Superior temporal gyrus (tissue), 1 donor: ENCODE results near the gene TNFAIP1.

Experiments used
- DNase-seq: peaks from one replicate; pipeline ENCODE4 v3.0.0-alpha.2; 2016; ENCODE audit errors: extremely low spot score

Gene TNFAIP1

GRCh38 chr17:28371245-28372202 lies 36.0 kb downstream of the TNFAIP1 start, which contains the start of gene SARM1:
Gene SARM1 (plus strand): TSS chr17:28371694. CDS start chr17:28372033, 339 bp downstream.
- peak; percentile 64 for DNase-seq

GRCh38 chr17:28372203-28372944 lies 36.8 kb downstream of the TNFAIP1 start:
- no peak for DNase-seq

DNA sequence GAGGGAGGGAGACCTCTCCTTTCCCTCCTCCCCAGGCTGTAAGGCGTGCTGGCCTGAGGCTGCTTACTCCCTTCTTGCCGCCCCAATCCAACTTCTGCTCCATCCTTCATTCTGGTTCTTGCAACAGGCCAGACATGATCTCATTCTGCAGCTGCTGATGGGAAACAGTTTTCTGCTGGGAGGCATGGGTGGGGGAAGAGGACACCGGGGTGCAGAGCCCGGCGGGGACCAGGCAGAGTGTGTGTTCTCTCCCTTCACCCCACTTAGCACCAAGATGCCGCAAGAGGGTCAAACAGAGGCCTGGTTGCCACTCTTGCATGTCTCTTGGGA lies 37.3 kb downstream of the TNFAIP1 start:
- no peak for DNase-seq

DNA sequence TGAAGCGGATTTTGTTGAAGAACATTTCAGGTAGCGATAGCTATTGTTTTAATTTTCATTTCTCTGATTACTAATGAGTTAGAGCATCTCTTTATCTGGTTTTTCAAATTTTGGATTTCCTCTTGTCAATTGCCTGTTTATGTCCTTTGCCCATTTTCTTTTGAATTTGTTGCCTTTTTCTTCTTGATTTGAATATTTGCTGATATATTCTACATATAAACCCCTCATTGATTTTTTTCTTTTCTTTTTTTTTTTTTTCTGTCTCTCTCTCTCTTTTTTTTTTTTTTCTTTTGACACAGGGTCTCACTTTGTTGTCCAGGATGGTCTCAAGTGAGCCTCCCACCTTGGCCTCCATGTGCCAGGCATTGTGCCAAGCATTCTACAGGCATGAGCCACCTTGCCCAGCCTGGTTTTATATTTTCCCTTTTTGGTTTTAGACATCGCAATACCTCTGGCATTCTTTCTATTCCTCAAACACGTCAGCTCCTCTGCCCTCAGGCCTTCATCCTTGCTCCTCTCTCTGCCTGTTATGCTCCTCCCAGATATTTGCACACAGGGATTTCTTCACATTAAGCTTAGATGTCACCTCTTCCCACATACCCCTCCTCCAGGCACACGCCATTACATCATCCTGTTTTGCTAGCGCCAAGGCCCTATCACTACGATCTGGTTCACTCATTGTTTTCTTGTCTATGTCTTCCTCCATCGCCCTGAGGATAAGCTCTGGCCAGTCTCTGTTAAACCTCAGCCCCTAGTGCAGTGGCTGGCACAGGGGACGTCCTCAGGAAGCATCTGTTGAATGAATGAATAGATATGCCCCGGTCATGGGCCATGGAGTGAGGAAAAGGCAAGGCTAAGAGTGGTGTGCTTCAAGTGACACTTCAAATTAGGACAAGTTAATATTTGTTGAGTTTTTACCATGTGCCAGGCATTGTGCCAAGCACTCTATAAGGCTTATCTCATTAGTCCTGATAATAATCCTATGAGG lies 44.5 kb downstream of the TNFAIP1 start:
- no peak for DNase-seq

- no peak for DNase-seq
These were observed 45.7 kb downstream of the TNFAIP1 start for GRCh38 chr17:28381141-28381825.

DNA sequence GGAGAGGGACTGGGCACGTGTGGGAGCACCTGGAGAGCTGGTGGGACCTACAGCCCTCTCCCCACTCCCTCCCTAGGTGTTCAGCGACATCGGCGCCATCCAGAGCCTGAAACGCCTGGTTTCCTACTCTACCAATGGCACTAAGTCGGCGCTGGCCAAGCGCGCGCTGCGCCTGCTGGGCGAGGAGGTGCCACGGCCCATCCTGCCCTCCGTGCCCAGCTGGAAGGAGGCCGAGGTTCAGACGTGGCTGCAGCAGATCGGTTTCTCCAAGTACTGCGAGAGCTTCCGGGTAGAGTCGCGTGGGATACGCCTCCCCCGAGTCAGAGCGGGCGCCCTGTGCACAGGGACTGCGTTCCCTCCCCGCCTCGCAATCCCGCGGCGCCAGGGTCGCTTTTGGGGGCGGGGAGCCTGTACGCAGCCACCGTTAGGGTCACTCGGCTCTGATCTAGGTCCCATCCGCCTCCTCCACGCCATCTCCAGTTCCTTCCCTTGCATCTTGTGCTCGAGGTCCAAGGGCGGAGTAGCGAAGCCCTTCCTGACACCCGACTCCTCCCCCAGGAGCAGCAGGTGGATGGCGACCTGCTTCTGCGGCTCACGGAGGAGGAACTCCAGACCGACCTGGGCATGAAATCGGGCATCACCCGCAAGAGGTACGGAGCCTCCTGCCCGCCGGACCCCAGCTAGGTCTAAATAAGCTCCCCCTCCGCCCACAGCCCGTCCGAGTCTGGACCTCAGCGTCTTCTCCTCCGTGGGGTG lies 48.9 kb downstream of the TNFAIP1 start:
- no peak for DNase-seq

DNA sequence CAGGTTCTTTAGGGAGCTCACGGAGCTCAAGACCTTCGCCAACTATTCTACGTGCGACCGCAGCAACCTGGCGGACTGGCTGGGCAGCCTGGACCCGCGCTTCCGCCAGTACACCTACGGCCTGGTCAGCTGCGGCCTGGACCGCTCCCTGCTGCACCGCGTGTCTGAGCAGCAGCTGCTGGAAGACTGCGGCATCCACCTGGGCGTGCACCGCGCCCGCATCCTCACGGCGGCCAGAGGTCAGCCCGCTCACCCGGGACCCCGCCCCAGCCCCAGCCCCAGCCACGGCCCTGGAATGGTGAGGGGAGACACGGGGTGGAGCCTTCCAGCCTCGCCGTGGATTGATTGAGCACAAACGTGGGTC lies 49.5 kb downstream of the TNFAIP1 start:
- DNase-seq, result no peak

GRCh38 chr17:28385406-28385805 lies 49.8 kb downstream of the TNFAIP1 start:
- no peak for DNase-seq

DNA sequence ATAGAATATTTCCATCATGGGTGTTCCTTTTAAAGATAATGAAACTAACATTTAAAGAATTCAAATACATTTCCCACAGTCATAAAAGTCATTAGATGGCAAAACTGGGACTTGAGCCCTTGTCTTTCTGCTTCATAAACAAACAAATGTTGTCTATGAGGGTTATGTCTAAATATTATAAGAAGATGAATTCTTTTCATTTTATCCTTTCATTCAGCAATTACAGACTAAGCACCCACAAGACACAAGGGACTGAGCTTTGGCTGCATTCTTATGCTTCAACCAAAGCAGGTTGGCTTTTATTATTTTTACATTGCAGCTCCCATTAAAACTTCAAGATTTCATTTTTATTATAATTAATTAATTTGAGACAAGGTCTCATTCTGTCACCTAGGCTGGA lies 50.8 kb downstream of the TNFAIP1 start:
- no peak for DNase-seq

DNA sequence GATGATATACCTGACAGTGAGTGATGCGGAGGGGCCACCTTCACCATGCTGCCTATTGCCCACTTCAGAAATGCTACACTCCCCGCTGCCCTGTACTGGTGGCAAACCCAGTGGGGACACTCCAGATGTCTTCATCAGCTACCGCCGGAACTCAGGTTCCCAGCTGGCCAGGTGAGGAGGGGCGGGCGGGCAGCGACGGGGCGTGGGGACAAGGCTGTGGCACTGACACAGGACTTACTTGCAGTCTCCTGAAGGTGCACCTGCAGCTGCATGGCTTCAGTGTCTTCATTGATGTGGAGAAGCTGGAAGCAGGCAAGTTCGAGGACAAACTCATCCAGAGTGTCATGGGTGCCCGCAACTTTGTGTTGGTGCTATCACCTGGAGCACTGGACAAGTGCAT lies 52.5 kb downstream of the TNFAIP1 start:
- no peak for DNase-seq

- DNase-seq, result no peak
These were observed 54.6 kb downstream of the TNFAIP1 start for GRCh38 chr17:28390141-28390540.

GRCh38 chr17:28390563-28390962 lies 55.0 kb downstream of the TNFAIP1 start:
- DNase-seq, result no peak

- DNase-seq, result no peak
These were observed 55.4 kb downstream of the TNFAIP1 start for GRCh38 chr17:28390984-28391383.

GRCh38 chr17:28391401-28391800 lies 55.8 kb downstream of the TNFAIP1 start:
- no peak for DNase-seq

- DNase-seq, result no peak
These were observed 56.9 kb downstream of the TNFAIP1 start for GRCh38 chr17:28392491-28392890.

GRCh38 chr17:28394337-28395116 lies 59.0 kb downstream of the TNFAIP1 start:
- no peak for DNase-seq

DNA sequence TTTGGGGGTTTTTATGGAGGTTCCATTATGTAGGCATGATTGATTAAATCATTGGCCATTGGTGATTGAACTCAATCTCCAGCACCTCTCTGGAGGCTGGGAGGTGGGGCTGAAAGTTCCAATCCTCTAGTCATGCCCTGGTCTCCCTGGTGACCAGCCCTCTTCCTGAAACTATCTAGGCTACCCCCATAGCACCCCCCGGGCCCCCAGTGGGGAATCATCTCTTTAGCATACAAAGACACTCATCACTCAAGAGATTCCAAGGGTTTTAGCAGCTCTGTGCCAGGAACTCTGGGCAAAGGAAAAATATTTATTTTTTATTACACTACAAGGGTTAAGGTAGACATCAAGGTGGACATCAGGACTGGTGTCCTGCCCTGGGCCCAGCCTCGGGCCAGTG lies 59.9 kb downstream of the TNFAIP1 start:
- no peak for DNase-seq

DNA sequence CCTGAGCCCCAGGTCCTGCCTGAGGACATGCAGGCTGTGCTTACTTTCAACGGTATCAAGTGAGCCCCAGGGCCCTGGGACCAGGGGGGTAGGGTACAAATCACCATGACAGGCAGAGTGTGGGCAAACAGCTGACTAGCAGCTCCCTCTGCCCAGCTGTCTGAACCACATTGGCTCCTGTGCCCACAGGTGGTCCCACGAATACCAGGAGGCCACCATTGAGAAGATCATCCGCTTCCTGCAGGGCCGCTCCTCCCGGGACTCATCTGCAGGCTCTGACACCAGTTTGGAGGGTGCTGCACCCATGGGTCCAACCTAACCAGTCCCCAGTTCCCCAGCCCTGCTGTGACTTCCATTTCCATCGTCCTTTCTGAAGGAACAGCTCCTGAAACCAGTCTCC lies 60.4 kb downstream of the TNFAIP1 start:
- DNase-seq, result no peak
